Mammary epithelial cell (primary cell): ENCODE results near the gene RRAD.

Source experiments
- EZH2 ChIP-seq: IDR thresholded peaks from 2 replicates; pipeline ENCODE4 v1.6.1; 2012; ENCODE audit warnings: low read length, inconsistent platforms, borderline replicate concordance
- TF ChIP-seq, protein P1 (sequence below), 2 donors: IDR thresholded peaks in 1 of 2; conservative IDR thresholded peaks in 1 of 2; 2 replicates each; pipeline ENCODE4 v1.5.1; 2011 to 2012; ENCODE audit warnings: inconsistent platforms in 2 of 2, low read length in 2 of 2, mild to moderate bottlenecking in 2 of 2, control low read depth in 1 of 2, low read depth in 1 of 2; ENCODE audit not compliant: insufficient read depth in 1 of 2; ENCODE audit errors: extremely low read depth in 1 of 2

- TF ChIP-seq, protein P1, sequence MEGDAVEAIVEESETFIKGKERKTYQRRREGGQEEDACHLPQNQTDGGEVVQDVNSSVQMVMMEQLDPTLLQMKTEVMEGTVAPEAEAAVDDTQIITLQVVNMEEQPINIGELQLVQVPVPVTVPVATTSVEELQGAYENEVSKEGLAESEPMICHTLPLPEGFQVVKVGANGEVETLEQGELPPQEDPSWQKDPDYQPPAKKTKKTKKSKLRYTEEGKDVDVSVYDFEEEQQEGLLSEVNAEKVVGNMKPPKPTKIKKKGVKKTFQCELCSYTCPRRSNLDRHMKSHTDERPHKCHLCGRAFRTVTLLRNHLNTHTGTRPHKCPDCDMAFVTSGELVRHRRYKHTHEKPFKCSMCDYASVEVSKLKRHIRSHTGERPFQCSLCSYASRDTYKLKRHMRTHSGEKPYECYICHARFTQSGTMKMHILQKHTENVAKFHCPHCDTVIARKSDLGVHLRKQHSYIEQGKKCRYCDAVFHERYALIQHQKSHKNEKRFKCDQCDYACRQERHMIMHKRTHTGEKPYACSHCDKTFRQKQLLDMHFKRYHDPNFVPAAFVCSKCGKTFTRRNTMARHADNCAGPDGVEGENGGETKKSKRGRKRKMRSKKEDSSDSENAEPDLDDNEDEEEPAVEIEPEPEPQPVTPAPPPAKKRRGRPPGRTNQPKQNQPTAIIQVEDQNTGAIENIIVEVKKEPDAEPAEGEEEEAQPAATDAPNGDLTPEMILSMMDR (conservative IDR thresholded peaks at IDR 0.05 in 1 of 2, IDR thresholded peaks at IDR 0.05 in 1 of 2; ENCODE audit: extremely low read depth in 1 of 2, insufficient read depth in 1 of 2, low read depth in 1 of 2, low read length in 2 of 2) = no peak
- TF ChIP-seq EZH2 = no peak
These were observed 45.7 kb upstream of the RRAD start for GRCh38 chr16:66970775-66971720.
